ENCODE measurements around the gene RANBP3.

RANBP3 gene

DNA sequence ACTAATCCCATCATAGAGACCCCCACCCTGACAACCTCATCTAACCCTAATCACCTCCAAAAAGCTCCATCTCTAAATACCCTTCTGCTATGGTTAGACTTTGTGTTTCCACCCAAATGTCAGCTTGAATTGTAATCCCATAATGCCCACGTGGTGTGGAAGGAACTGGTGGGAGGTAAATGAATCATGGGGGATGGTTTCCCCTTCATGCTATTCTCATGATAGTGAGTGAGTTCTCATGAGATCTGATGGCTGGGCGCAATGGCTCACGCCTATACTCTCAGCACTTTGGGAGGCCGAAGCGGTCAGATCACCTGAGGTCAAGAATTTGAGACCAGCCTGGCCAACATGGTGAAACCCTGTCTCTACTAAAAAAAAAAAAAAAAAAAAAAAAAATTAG, 70.7 kb downstream of the RANBP3 start:
- Histone ChIP-seq H3K36me3 (ENCODE audit: control insufficient read depth, insufficient read depth, low read length) (no peaks in the 10 kb centered on the region), H3K27me3 (ENCODE audit: control insufficient read depth, insufficient read depth, low read length) (no peaks in the 10 kb centered on the region), H3K4me1 (ENCODE audit: control insufficient read depth, insufficient read depth, low read length) (peaks cover 19% of the 10 kb centered on the region), H3K9me3 (ENCODE audit: control insufficient read depth, low read length) (no peaks in the 10 kb centered on the region), H3K9ac (ENCODE audit: low read length) (no peak overlapping the region), H3K4me3 (ENCODE audit: low read length) (no peak overlapping the region)

DNA sequence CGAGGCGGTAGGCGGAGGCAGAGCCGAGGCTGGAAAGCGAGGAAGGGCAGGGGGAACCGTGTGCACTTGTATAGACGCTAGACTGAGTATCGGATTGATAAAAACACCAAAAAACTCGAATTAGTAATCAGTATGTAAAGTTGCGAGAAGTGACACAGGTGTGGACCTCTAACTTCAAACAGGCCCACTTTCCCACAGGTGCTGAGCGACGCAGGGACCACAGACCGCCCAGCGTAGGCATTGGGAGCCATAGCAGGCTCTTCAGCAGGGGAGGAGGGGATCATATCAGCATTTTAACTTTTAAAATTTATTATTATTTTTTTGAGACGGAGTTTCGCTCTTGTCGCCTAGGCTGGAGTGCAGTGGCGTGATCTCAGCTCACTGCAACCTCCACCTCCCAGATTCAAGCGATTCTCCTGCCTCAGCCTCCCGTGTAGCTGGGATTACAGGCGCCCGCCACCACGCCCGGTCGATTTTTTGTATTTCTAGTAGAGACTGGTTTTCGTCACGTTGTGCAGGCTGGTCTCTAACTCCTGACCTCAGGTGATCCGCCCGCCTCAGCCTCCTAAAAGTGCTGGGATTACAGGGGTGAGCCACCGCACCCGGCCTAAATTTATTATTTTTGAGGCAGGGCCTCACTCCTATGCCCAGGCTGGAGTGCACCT, 72.7 kb downstream of the RANBP3 start:
- Histone ChIP-seq H3K4me3 (ENCODE audit: low read length) (peak overlapping the region; percentile 63), H3K9me3 (ENCODE audit: control insufficient read depth, low read length) (no peaks in the 10 kb centered on the region), H3K36me3 (ENCODE audit: control insufficient read depth, insufficient read depth, low read length) (no peaks in the 10 kb centered on the region), H3K27me3 (ENCODE audit: control insufficient read depth, insufficient read depth, low read length) (no peaks in the 10 kb centered on the region), H3K9ac (ENCODE audit: low read length) (peak overlapping the region; percentile 76), H3K4me1 (ENCODE audit: control insufficient read depth, insufficient read depth, low read length) (peaks cover 20% of the 10 kb centered on the region)

DNA sequence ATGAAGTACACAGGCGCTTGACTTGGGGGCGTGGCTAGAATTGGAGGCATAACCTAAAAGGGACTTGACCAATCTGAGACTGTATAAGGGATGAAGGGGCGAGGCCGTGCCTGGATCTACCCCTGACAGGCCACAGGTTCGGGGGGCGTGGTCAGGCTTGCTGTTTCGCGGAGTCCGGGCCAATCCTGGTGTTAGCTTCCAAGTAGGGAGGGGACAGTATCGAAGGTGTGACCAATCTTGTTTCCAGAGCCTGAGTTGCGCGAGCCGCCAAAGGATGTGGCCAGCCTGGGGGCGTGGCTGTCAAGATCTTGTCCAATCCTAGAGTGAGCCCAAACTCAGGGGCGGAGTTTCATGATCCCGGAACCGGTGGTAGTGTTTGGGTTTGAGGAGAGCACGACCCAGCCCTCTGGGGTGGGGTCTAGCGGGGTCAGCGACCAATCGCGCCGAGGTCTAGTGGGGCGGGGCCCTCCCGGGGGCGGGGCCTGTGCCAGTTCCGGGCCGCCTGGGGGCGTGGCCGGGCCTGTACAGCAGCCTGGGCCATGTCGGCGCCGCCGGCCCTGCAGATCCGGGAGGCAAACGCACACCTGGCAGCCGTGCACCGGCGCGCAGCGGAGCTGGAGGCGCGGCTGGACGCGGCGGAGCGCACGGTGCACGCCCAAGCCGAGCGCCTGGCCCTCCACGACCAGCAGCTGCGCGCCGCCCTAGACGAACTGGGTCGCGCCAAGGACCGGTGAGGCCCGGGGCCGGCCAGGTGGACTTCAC, 73.4 kb downstream of the RANBP3 start, which contains the start of gene VMAC:
Gene VMAC (plus strand): TSS at position 521 of the 762 bp plus-strand sequence. CDS start 19 bp downstream, at position 540.
- Histone ChIP-seq H3K4me1 (ENCODE audit: control insufficient read depth, insufficient read depth, low read length) (peaks cover 20% of the 10 kb centered on the region), H3K36me3 (ENCODE audit: control insufficient read depth, insufficient read depth, low read length) (no peaks in the 10 kb centered on the region)

DNA sequence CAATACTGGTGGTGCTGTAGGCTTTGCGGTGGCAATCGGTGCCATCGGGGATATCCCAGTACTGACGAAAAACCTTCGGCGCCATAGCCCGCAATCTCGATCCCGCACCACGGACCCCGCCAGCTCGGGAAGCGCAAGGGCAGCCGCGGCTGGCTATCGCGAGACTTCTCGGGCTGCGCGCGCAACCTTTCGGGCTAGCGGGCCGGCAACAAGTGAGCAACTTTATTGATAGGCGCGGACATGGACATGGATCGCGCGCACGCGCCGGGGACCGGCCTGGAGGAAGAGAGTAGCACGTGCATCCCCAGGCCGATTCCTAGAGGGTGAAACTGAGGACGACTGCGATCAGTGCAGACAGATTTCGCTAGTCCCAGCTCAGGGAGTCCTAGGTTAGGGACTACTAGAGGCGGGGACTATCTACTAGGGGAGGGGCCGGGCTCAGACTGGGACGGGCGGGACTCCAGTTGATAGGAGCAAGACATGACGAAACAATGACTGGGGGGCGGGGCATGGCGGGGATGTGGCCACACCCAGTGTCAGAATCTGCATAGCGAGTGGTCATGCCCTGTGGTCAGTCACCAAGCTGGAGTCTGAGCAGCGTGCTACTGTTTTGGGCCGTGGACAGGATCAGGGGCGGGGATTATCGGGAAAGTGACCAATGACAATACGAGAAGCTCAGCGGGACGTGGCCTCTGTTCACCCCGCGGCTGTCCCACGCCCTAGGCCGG, 74.2 kb downstream of the RANBP3 start, which contains the start of gene NDUFA11:
Gene NDUFA11 (minus strand): TSS at position 167 of the 728 bp plus-strand sequence. CDS start 82 bp downstream, at position 85.
- Histone ChIP-seq H3K9me3 (ENCODE audit: control insufficient read depth, low read length) (no peaks in the 10 kb centered on the region), H3K36me3 (ENCODE audit: control insufficient read depth, insufficient read depth, low read length) (no peaks in the 10 kb centered on the region), H3K9ac (ENCODE audit: low read length) (peak within 1 kb of the TSS; percentile 95), H3K4me3 (ENCODE audit: low read length) (peak within 1 kb of the TSS; percentile 60), H3K27me3 (ENCODE audit: control insufficient read depth, insufficient read depth, low read length) (no peaks in the 10 kb centered on the region), H3K4me1 (ENCODE audit: control insufficient read depth, insufficient read depth, low read length) (peaks cover 20% of the 10 kb centered on the region)

More for the DNA sequence above, 73.4 kb downstream of the RANBP3 start, which contains the start of gene VMAC:
- Histone ChIP-seq H3K4me3 (ENCODE audit: low read length) (peak within 1 kb of the TSS; percentile 63), H3K27me3 (ENCODE audit: control insufficient read depth, insufficient read depth, low read length) (no peaks in the 10 kb centered on the region), H3K9me3 (ENCODE audit: control insufficient read depth, low read length) (no peaks in the 10 kb centered on the region), H3K9ac (ENCODE audit: low read length) (peak within 1 kb of the TSS; percentile 95)

DNA sequence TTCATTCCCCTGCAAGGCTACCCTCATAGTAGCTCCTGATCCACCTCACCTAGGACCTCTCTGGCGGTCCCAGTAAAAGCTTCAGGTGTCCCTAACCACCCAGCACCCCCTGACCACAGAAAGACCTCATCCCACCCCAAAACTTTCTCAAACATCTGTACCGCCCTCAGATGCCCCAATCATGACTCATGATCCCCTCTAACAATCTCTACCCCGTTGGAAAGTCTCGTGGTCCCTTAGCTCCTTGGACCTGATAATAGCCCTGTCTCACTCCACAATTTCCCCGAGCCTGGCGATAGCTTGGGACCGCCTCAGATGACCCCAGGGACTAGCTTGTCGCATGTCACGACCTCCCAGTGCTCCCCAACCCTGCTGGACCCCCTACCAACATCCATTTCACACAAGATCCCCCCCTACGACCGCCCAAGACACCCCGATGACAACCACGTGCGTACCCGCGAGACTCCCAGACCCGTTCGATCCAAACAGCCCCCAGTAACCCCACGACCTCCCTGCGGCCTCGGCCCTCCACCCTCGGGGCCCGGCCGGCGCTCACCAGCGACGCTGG, 74.8 kb downstream of the RANBP3 start:
- Histone ChIP-seq H3K4me3 (ENCODE audit: low read length) (peak overlapping the region; percentile 60), H3K27me3 (ENCODE audit: control insufficient read depth, insufficient read depth, low read length) (no peaks in the 10 kb centered on the region)

DNA sequence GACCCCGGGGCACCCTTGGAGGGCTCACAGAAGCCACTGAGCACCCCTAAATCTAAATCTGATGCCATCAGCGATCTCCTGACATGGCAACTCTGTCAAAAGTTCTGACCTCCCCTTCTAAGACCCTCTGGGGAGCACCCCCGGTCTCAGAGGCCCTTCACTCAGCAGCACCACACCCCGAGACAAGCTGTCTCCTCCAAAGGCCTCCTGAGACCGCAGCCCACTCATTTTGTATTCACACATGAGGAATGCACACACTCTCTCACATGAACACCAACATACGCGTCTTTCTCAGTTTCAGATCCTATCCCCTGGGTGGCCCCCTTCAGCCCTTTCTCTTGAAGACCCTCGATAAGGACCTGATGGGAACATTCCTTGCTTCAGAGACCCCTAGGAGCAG, 77.0 kb downstream of the RANBP3 start:
- H3K9ac ChIP-seq (ENCODE audit: low read length) = no peak overlapping the region
- no peak overlapping the region for H3K4me3 ChIP-seq (ENCODE audit: low read length)
- no peaks in the 10 kb centered on the region for H3K27me3 ChIP-seq (ENCODE audit: control insufficient read depth, insufficient read depth, low read length)
- no peaks in the 10 kb centered on the region for H3K9me3 ChIP-seq (ENCODE audit: control insufficient read depth, low read length)
- H3K36me3 ChIP-seq (ENCODE audit: control insufficient read depth, insufficient read depth, low read length) = no peaks in the 10 kb centered on the region
- peaks cover 19% of the 10 kb centered on the region for H3K4me1 ChIP-seq (ENCODE audit: control insufficient read depth, insufficient read depth, low read length)

More for the DNA sequence above, 74.8 kb downstream of the RANBP3 start:
- Histone ChIP-seq H3K9ac (ENCODE audit: low read length) (peak overlapping the region; percentile 95), H3K36me3 (ENCODE audit: control insufficient read depth, insufficient read depth, low read length) (no peaks in the 10 kb centered on the region), H3K9me3 (ENCODE audit: control insufficient read depth, low read length) (no peaks in the 10 kb centered on the region), H3K4me1 (ENCODE audit: control insufficient read depth, insufficient read depth, low read length) (peaks cover 20% of the 10 kb centered on the region)

DNA sequence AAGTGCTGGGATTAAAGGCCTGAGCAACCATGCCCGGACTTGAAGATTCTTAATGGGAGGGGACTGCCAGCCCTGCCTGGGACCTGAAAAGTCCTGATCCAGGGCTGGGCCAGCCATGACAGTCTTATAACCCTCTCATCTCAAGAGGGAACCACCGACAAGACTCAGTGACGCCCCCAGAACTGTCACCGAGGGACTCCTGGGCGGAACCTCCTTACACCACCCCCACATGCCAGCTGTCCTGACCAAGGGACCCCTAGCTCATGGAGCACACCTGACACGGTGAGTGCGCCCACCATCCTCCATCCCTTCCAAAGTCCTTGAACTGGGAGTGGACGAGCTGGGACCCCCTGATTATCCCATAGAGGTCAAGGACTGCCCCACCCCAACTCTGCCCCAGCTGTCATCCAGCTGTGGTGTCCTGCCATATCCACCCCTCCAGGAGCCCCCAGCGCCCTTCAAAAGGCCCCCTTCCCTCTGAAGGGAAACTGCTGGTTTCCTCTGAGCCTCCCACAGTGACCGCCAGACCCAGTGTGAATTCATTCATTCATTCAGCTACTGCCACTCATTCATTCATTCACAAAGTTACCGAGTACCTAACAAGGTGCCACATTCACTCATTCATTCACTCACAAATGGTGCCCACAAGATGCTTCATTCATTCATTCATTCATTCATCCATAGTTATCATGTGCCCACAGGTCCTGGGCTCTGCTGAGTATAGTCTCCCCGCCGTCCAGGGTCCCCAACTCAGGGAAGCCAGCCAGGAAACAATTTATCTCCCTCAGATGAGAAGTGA, 78.0 kb downstream of the RANBP3 start:
- H3K36me3 ChIP-seq (ENCODE audit: control insufficient read depth, insufficient read depth, low read length) = no peaks in the 10 kb centered on the region
- H3K4me3 ChIP-seq (ENCODE audit: low read length) = no peak overlapping the region
- peaks cover 11% of the 10 kb centered on the region for H3K4me1 ChIP-seq (ENCODE audit: control insufficient read depth, insufficient read depth, low read length)
- no peaks in the 10 kb centered on the region for H3K9me3 ChIP-seq (ENCODE audit: control insufficient read depth, low read length)
- no peaks in the 10 kb centered on the region for H3K27me3 ChIP-seq (ENCODE audit: control insufficient read depth, insufficient read depth, low read length)
- no peak overlapping the region for H3K9ac ChIP-seq (ENCODE audit: low read length)

DNA sequence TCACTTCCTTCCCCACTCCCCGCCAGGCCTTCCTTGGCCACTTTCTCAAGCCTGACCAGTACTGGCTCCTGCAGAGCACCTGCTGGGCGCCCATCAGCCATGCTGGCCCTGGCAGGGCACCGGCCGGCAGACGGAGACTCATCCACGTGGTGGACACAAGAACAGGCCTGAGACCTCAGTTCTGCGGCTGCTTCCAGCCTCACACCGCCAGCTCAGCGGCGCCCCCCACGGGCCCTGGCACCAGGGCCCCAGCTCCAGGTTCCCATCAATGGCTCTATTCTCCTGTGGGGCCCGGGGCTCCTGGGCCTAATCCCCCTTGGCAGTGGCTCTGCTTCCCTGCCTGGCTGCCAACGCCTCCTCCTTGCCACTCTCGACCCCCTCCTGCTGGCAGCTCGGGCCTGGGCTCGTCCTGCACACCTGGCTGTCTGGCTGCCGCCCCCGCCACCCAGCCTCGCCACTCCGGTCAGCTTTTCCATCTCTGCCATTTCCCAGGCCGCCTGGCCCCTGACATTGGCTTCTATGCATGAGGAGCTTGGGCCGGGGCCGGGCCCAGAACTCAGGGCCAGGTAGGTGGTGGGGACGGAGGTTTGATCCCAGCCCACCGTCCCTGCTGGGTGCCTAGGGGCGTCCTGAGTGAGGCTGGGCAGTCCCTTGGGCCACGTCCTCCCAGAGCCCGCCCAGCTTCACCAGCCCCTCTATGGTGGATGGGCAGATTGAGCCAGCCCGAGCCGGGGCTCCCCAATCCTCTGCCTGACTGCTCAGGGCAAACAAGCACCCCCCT, 80.6 kb downstream of the RANBP3 start:
- peaks cover 9% of the 10 kb centered on the region for H3K4me1 ChIP-seq (ENCODE audit: control insufficient read depth, insufficient read depth, low read length)
- no peaks in the 10 kb centered on the region for H3K36me3 ChIP-seq (ENCODE audit: control insufficient read depth, insufficient read depth, low read length)
- no peak overlapping the region for H3K4me3 ChIP-seq (ENCODE audit: low read length)
- H3K27me3 ChIP-seq (ENCODE audit: control insufficient read depth, insufficient read depth, low read length) = peaks cover under 1% of the 10 kb centered on the region
- no peak overlapping the region for H3K9ac ChIP-seq (ENCODE audit: low read length)
- no peaks in the 10 kb centered on the region for H3K9me3 ChIP-seq (ENCODE audit: control insufficient read depth, low read length)

DNA sequence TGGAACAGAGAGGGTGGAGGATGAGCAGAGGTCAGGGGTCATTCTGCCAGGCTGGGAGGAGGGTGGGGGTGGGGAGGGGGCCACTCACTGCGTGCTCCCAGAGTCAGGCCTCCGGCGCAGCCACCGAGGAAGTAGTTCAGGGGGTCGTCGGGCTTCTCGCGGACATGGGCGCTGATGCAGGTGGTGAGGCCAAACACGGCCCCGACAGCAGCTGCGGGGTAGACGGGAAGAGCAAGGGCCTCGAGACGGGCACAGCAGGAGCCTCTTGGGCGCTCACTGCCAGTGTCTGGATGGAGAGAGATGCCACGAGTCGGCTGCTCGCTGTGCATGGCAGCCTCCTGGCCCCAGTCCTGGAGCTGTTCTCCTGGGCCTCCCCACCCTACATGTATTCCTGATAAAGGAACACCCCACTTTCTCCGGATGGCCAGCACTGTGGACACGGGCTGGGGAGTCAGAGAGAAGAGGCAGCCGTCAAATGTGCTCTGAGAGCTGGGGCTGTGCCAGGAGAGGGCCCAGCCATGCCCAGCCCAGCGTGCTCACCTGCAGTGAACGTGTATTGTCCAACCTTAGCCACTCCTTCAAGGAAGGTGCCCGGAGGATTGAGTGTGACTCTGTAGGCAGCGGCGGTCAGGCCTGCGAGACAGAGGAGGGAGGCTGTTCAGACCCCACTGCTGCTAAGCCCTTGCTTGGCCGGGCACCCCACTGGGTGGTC, 81.4 kb downstream of the RANBP3 start:
- peaks cover 7% of the 10 kb centered on the region for H3K4me1 ChIP-seq (ENCODE audit: control insufficient read depth, insufficient read depth, low read length)
- H3K27me3 ChIP-seq (ENCODE audit: control insufficient read depth, insufficient read depth, low read length) = peaks cover 9% of the 10 kb centered on the region
- no peaks in the 10 kb centered on the region for H3K9me3 ChIP-seq (ENCODE audit: control insufficient read depth, low read length)
- H3K36me3 ChIP-seq (ENCODE audit: control insufficient read depth, insufficient read depth, low read length) = no peaks in the 10 kb centered on the region
- no peak overlapping the region for H3K9ac ChIP-seq (ENCODE audit: low read length)
- no peak overlapping the region for H3K4me3 ChIP-seq (ENCODE audit: low read length)

DNA sequence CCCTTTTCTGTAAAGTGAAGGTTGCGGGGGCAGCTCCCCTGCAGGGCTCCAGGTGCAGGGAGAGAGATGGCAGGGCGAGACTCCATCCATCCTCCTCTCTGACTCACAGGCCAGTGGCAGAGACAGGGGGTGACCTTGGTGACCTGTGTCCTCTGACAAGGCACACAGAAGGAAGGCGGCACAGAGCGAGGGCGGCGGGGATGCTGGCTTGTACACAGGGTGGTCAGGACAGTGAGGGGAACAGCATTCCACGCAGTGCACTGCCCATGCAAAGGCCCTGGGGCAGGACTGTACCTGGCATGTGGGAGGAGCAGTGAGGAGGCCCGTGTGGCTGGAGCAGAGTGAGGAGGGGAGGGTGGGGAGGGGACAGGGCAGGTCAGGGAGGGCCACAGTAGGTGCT, 82.0 kb downstream of the RANBP3 start:
- Histone ChIP-seq H3K4me3 (ENCODE audit: low read length) (no peak overlapping the region), H3K27me3 (ENCODE audit: control insufficient read depth, insufficient read depth, low read length) (peaks cover 12% of the 10 kb centered on the region), H3K36me3 (ENCODE audit: control insufficient read depth, insufficient read depth, low read length) (no peaks in the 10 kb centered on the region), H3K4me1 (ENCODE audit: control insufficient read depth, insufficient read depth, low read length) (peaks cover 7% of the 10 kb centered on the region), H3K9me3 (ENCODE audit: control insufficient read depth, low read length) (no peaks in the 10 kb centered on the region), H3K9ac (ENCODE audit: low read length) (no peak overlapping the region)
